HG02870 (cell line): ENCODE measurements around the gene TEKT5.

Experiments used
- ATAC-seq: cut with Tn5 transposase; IDR thresholded peaks from one replicate; pipeline ENCODE4 v1.9.1; 2021; ENCODE audit warnings: mild to moderate bottlenecking, moderate library complexity; ENCODE audit not compliant: unreplicated experiment

TEKT5 gene

GRCh38 chr16:10580883-10581247 lies 113.9 kb downstream of the TEKT5 start:
- ATAC-seq = no peak

GRCh38 chr16:10579965-10580882 lies 114.5 kb downstream of the TEKT5 start, which contains the start of gene EMP2:
Gene EMP2, minus strand, starts transcription at chr16:10580598. Its CDS starts 32,981 bp downstream, at chr16:10547617.
- ATAC-seq = no peak

GRCh38 chr16:10579575-10579964 lies 115.2 kb downstream of the TEKT5 start:
- ATAC-seq = no peak

- no peak for ATAC-seq
Observed at GRCh38 chr16:10578474-10579316, 116.0 kb downstream of the TEKT5 start.
